NT2/D1 (cell line): ENCODE results near the gene RPL7A.

Source experiments
- SUZ12 ChIP-seq: IDR thresholded peaks from 2 replicates; pipeline ENCODE4 v1.6.1; 2011; ENCODE audit not compliant: insufficient read length, insufficient read depth; ENCODE audit errors: extremely low read depth
- YY1 ChIP-seq: IDR thresholded peaks from 2 replicates; pipeline ENCODE4 v1.6.1; 2011; ENCODE audit not compliant: insufficient read length, insufficient read depth
- ZNF274 ChIP-seq: IDR thresholded peaks from 2 replicates; pipeline ENCODE4 v1.6.1; 2011; ENCODE audit warnings: mild to moderate bottlenecking, low read depth, low read length

DNA sequence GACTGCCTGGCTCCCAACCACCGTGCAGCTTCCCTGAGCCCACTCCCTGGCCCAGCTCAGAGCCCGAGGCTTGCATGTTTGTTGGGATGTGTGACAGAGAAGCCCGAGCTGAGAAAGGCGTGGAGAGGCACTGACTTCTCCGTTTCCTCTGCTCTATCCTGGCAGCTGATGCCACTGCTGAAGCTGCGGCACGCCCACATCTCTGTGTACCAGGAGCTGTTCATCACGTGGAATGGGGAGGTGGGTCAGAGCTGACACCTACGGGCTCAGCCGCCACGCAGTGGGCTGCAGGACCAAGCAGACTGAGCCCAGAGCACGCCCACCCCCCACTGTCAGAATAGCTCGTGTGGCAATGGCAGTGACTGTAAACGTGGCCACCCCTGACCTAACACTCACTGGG, 37.4 kb downstream of the RPL7A start:
- no peak for TF ChIP-seq ZNF274
- no peak for TF ChIP-seq YY1
- TF ChIP-seq SUZ12, result no peak
